ENCODE data around the gene CCR9.

GRCh38 chr3:45868650-45869049 is 17.7 kb upstream of the CCR9 start:
- no peak for TF ChIP-seq EZH2 (IDR thresholded peaks at IDR 0.05)
- no peak for TF ChIP-seq POLR2AphosphoS5 (IDR thresholded peaks at IDR 0.05; ENCODE audit: borderline replicate concordance, low read depth, low read length)
